Stimulated activated CD8-positive, alpha-beta memory T cell treated with anti-CD3 and anti-CD28 coated beads, Interleukin-12 subunit alpha, Interleukin-12 subunit beta, amount 100 ng/mL, for 24 hours (primary cell): Measurements from ENCODE around the gene OR4F15.

Experiments
- DNase-seq: peaks from one replicate; pipeline ENCODE4 v3.0.0-alpha.2; 2020; ENCODE audit errors: extremely low read depth

OR4F15 gene

DNA sequence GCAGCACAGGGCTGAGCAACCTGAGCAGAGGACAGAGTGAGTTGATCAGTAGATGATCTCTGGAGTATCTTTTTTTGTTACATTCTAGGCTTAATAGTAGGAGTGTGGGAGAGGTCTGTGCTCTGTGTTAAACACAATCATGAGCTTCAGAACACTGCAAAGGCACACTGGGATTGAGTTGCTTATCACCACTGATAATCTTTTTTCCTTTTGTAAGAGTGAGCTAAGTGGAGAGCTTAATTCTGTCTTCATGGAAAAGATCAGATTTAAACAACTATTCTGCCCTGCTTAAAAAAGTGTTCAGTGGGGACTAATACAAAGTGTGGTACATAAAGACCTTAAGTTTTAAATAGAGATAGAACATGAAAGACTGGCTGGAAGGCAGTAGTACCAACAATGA is 7.6 kb upstream of the OR4F15 start:
- DNase-seq: no peak

DNA sequence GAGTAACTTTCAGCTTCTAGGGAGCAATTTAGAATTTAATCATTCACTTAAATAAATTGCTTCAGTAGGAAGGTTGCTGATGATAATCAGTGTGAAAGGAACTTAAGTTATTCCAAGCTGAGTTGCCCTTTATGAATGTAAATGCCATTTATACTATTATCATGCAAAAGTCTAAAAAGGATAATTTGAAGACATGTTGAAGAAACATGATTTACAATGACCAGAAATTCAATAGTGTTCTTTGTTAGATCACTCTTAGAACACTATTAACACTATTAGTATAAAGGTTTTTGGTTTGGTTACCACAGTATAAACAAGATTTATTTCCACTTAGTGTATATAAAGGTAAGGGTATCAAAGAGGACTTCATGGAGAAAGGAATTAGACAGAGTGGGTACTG is 7.1 kb upstream of the OR4F15 start:
- no peak for DNase-seq

DNA sequence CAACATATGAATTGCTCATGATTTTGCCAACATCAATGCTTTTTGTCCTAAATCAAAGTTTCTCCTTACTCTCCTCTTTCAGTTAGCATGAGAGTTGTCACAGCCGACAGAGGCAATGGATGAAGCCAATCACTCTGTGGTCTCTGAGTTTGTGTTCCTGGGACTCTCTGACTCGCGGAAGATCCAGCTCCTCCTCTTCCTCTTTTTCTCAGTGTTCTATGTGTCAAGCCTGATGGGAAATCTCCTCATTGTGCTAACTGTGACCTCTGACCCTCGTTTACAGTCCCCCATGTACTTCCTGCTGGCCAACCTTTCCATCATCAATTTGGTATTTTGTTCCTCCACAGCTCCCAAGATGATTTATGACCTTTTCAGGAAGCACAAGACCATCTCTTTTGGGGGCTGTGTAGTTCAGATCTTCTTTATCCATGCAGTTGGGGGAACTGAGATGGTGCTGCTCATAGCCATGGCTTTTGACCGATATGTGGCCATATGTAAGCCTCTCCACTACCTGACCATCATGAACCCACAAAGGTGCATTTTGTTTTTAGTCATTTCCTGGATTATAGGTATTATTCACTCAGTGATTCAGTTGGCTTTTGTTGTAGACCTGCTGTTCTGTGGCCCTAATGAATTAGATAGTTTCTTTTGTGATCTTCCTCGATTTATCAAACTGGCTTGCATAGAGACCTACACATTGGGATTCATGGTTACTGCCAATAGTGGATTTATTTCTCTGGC is 6.2 kb upstream of the OR4F15 start:
- no peak for DNase-seq

DNA sequence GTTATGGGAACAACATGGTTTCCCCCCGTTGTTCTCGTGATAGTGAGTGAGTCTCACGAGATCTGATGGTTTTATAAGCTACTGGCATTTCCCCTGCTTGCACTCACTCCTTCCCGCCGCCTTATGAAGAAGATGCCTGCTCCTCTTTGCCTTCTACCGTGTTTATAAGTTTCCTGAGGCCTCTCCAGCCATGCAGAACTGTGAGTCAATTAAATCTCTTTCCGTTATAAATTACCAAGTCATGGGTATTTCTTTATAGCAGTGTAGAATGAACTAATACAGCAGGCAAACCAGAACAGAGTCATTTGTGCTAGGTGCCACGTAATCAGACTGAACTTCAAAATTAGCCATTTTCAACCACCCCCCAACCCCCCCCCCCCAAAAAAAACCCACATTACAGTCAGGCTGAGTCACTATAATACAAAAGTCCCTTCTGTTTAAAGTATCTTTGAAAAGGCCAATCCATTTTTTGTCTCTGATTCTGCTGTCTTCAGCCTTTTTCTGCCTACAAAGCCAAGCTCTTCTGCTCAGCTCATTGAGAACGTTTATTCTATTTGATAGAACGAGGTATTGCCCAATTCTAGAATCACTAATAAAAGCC is 4.6 kb upstream of the OR4F15 start:
- DNase-seq: no peak

DNA sequence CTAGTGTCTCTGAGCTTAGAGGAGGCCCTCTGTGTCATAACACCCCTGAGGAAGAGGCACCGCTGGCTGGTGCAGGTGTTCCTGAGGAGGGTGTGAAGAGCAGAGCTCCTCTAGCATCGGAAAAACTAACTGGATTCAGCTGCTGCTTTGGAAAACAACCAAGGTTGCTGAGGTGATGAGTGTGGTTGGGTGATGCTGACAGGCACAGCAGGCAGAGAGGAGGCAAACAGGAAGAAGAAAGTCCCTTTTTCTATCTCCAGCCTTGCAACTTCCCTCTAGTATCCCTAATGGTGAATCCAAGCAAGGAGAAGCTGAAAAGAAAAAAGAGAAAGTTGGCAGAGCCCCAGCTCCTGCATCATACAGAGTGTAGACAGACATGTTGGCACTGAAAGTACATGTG is 3.8 kb upstream of the OR4F15 start:
- no peak for DNase-seq

DNA sequence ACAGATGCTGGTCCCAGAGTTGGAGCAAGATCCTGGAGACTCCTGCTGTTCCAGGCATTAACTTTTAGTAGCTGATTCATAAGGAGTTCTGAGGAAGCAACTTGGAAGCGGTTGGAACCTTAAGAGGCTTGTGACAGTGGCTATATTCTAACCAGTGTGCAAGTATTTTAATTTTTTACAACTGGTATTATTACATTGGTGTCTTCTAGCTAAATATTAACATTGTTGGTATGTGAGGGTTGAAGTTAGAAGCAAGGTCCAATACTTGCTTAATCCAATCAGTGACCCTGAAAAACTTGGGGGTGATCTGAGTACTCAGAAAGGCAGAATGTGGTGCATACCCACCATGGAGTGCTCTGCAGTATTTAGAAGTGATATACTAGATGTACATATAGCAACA is 1.5 kb upstream of the OR4F15 start:
- DNase-seq: no peak

DNA sequence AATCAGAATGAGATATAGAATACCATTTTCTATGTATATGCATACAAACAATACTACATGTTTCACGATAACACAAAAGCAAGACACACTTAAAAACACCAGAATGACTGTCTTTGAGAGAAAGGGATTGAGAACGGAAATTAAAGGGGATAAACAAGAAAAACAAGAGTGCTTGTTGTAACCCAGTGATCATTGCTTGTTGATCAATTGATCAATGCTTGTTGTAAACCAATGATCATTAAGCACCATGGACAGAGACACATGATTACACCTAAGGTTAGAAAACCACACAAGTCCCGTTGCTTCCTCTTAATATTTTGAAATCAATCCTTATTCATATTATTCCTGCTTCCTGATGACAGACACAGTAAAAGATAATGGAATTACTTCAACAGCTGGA is 1.1 kb upstream of the OR4F15 start:
- DNase-seq: no peak

DNA sequence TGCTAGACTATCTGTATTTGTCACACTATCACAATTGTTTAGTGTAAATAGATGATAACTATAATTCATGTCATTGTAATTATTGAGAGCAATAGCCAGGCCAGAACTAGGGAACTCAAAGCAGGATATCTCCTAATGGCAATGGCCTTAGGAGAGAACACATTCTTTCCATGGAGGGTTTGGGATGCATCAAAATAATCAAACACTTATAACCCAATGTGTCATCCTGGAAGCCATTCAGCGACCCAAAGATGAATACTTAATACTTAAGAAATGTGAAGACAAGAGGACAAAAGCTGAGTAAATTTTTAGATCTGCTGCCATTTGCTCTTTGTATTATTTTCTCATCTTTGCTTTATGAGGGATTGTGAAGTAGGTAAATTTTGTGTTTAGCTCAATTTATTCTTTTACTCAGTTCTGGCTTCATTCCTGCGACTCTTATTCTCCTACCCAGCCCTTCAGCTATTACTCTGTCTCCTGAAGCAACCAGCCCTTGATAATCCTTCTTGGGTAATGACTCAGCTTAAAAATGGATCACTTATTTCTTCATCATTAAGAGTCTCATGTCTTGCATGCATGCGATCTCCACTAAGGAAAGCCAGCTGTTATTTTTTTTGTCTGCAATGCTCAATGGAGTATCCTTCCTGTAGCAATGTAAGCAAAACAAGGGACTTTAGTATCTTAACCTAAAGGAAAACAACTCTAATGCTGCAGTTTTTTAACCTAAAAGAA is 2.0 kb downstream of the OR4F15 start:
- DNase-seq: no peak

DNA sequence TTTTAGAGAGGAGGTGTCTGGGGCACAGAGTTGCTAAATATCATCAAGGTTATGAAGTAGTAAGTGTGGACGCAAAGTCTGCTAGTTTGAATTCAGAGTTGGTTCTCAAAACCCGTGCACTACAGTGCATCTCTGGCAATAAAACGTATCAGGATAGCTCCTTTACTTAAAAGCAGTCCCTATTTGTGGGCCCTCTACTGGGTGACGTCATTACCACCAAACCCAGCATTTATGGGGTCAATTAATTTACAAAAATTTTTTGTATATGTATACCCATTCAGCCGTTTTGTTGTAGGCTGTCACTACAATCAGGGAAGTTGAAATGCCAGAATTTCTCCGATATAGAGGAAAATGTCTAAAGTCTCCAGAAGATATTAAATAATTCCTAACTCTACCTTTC is 8.8 kb downstream of the OR4F15 start:
- no peak for DNase-seq

DNA sequence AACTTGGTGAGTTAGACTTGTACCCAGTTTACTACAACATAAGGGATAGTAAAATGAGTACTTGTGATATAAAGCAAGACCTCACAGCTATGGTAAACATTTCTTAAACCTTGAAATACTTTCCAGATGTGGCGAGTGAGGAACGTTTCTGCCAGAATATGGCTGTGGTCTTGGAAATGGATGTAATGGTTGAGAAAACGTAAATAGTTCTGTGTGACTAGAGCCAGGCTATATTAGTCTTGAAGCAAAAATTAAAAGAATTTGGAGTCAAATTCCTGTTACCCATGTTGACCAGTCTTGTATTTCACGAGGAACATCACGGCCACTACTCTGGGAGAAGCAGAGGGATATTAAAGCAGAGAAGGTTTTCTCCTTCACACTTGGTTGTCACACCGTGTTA is 15.3 kb downstream of the OR4F15 start:
- DNase-seq: no peak

DNA sequence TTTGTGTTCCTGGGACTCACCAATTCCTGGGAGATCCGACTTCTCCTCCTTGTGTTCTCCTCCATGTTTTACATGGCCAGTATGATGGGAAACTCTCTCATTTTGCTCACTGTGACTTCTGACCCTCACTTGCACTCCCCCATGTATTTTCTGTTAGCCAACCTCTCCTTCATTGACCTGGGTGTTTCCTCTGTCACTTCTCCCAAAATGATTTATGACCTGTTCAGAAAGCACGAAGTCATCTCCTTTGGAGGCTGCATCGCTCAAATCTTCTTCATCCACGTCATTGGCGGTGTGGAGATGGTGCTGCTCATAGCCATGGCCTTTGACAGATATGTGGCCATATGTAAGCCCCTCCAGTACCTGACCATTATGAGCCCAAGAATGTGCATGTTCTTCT is 16.8 kb downstream of the OR4F15 start:
- no peak for DNase-seq

DNA sequence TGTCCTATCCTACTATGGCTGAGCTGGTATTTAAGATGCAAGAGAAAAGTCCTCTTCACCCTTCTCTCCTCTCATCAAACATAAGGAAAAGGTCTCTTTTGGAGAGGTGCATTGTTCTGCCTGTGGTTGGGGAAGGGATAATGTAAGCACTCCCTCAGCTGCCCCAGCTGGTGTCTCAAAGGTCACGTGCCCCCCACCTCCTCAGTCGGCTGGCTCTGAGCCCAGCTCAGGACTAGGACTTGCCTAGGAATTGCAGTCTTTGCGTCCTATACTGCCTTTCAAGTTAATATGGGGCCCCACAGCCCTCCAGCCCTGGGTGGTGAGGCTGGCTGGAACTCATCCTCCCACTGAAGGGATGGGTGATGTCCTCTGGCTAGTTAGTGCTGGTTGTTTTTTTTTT is 29.7 kb downstream of the OR4F15 start:
- DNase-seq: no peak

DNA sequence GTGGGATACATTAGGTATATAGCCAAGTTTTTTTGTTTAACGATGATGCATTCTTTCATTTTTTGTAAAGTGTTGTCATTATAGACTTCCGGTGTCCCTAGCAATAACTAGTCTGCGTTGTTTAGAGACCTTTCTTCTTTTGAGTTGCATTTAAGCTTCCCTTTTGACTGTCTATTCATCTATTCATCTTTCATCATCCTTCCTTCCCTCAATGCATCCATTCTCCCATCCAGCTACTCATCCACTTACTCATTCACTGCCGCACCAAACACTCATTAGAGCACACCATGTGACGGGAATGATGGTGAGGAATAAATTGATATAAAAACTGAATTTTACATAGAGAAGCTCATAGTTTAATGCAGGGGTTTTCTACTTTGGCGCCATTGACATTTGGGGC is 32.9 kb downstream of the OR4F15 start:
- no peak for DNase-seq

DNA sequence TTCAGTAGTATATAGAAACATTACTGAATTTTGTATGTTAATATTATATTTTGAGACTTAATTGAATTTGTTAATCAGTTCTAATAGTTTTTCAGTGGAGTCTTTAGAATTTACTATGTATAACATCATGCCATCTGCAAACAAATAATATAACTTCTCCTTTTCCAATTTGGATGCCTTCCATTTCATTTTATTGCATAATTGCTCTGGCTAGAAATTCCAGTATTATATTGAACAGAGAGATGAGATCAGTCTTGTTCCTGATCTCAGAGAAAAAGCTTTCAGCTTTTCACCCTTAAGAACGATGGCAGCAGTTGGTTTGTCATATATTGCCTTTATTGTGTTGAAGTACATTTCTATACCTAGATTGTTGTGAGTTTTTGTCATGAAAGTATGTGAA is 40.4 kb downstream of the OR4F15 start:
- DNase-seq: no peak
